CD4-positive, alpha-beta T cell (primary cell): Measurements from ENCODE around the gene CABLES2. TPM values are rescaled to one million over a fixed set of nuclear protein-coding genes. Genes with fewer than 3 reads are reported as not detected.

Experiments
- ATAC-seq: fragments of 200-7000 bp; cut with Tn5 transposase; one replicate; pipeline ENCODE4 v1.10.0; 2022; ENCODE audit warnings: mild to moderate bottlenecking; ENCODE audit not compliant: poor library complexity
- CTCF ChIA-PET: fragments of 350-600 bp; sonication (Branson Sonifier 250); formaldehyde crosslinking; loops from one replicate; lab custom pipeline; 2021; ENCODE audit warnings: antibody characterized with exemption, inconsistent platforms; lab: Charles Lee
- POLR2A ChIA-PET: fragments of 350-600 bp; sonication (Branson Sonifier 250); formaldehyde crosslinking; loops from one replicate; lab custom pipeline; 2021; ENCODE audit warnings: antibody characterized with exemption, inconsistent platforms; lab: Charles Lee
- DNase-seq, 14 experiments: peaks; one replicate each; pipeline ENCODE4 v3.0.0-alpha.2; 2013 to 2020; ENCODE audit warnings: mixed read lengths in 2 of 14
- H3K27ac ChIP-seq, 2 donors: one replicate each; pipeline versions ENCODE4 v1.5.1 to v1.7.0; 2013; ENCODE audit warnings: low read length in 2 of 2, low read depth in 1 of 2, mild to moderate bottlenecking in 1 of 2
- H3K27me3 ChIP-seq, 2 experiments: 1 replicate in 1 of 2; 2 replicates in 1 of 2; pipeline versions ENCODE4 v1.6.1 to v1.7.0; 2013; ENCODE audit warnings: low read length in 2 of 2, control low read depth in 1 of 2, mild to moderate bottlenecking in 1 of 2, moderate library complexity in 1 of 2; ENCODE audit not compliant: insufficient read depth in 2 of 2, control insufficient read depth in 1 of 2
- H3K36me3 ChIP-seq: one replicate; pipeline ENCODE4 v1.6.1; 2013; ENCODE audit warnings: low read length, control low read depth; ENCODE audit not compliant: insufficient read depth
- H3K4me1 ChIP-seq: one replicate; pipeline ENCODE4 v1.6.1; 2013; ENCODE audit warnings: low read length, control low read depth; ENCODE audit not compliant: insufficient read depth
- H3K4me3 ChIP-seq: one replicate; pipeline ENCODE4 v1.5.1; 2013; ENCODE audit warnings: mild to moderate bottlenecking, low read length, moderate library complexity
- H3K9me3 ChIP-seq, 2 experiments: 1 replicate in 1 of 2; 2 replicates in 1 of 2; pipeline versions ENCODE4 v1.6.1 to v1.7.0; 2013; ENCODE audit warnings: low read length in 2 of 2, mild to moderate bottlenecking in 2 of 2, control low read depth in 1 of 2, moderate library complexity in 1 of 2; ENCODE audit not compliant: control insufficient read depth in 1 of 2, insufficient read depth in 1 of 2
- H3K27ac Mint-ChIP-seq: one replicate; pipeline ENCODE4 v1.8.0; 2020; ENCODE audit warnings: mixed read lengths
- H3K27me3 Mint-ChIP-seq: one replicate; pipeline ENCODE4 v1.8.0; 2021; ENCODE audit warnings: mixed read lengths
- H3K36me3 Mint-ChIP-seq: one replicate; pipeline ENCODE4 v1.8.0; 2021; ENCODE audit warnings: low read depth, mixed read lengths
- H3K4me1 Mint-ChIP-seq: one replicate; pipeline ENCODE4 v1.8.0; 2021; ENCODE audit warnings: low read depth, mixed read lengths
- H3K4me3 Mint-ChIP-seq: one replicate; pipeline ENCODE4 v1.8.0; 2020; ENCODE audit warnings: mild to moderate bottlenecking, mixed read lengths
- H3K9me3 Mint-ChIP-seq: one replicate; pipeline ENCODE4 v1.8.0; 2020; ENCODE audit warnings: mixed read lengths
- CTCF ChIP-seq: fragments of 200-600 bp; IDR thresholded peaks from one replicate; pipeline ENCODE4 v1.8.0; 2022; ENCODE audit warnings: antibody characterized with exemption, mild to moderate bottlenecking
- intact Hi-C, 2 experiments: fragments of 100-400 bp; cut with DNase I in 1 of 2; cut with micrococcal nuclease in 1 of 2; formaldehyde crosslinking; loops; one replicate each; pipeline versions ENCODE4 v1.15.1 to v1.9.0; 2023 to 2025; cut with DNase I, micrococcal nuclease
- total RNA-seq, 174 experiments: library from RNA in 2 of 174; stranded (reverse) in 2 of 174; gene quantifications; one replicate each; pipeline ENCODE4 v1.2.3 and lab custom pipeline; 2021 to 2026

Gene CABLES2
- total RNA-seq, 2 experiments from 2014 or later, result 4.4 TPM

- DNase-seq, result no peak
- no peak for ATAC-seq
- peaks cover 5 to 8% of the 10 kb centered on the region in 2 experiments for H3K27me3 ChIP-seq
- intact Hi-C loops, result no loop called here
- H3K36me3 ChIP-seq, result no peaks in the 10 kb centered on the region
- no peaks in the 10 kb centered on the region for H3K4me1 ChIP-seq
- H3K4me1 Mint-ChIP-seq, result no peaks in the 10 kb centered on the region
- ChIA-PET CTCF (no interaction called here), POLR2A (no interaction called here)
- H3K27ac Mint-ChIP-seq, result no peak overlapping the region
- H3K9me3 Mint-ChIP-seq, result no peaks in the 10 kb centered on the region
- H3K4me3 ChIP-seq, result no peak overlapping the region
- no peak overlapping the region for H3K27ac ChIP-seq
- no peak overlapping the region for H3K4me3 Mint-ChIP-seq
- H3K9me3 ChIP-seq, result peaks cover 0 to 7% of the 10 kb centered on the region in 2 experiments
- no peak for TF ChIP-seq CTCF
- peaks cover 6% of the 10 kb centered on the region for H3K27me3 Mint-ChIP-seq
- H3K36me3 Mint-ChIP-seq, result no peaks in the 10 kb centered on the region
Measured at GRCh38 chr20:62358171-62359042, 48.7 kb downstream of the CABLES2 start.

- Mint-ChIP-seq H3K4me1 (no peaks in the 10 kb centered on the region), H3K27me3 (peaks cover 4% of the 10 kb centered on the region), H3K4me3 (no peak overlapping the region), H3K27ac (no peak overlapping the region), H3K36me3 (no peaks in the 10 kb centered on the region), H3K9me3 (no peaks in the 10 kb centered on the region)
- Histone ChIP-seq H3K36me3 (no peaks in the 10 kb centered on the region), H3K27me3 (peaks cover 5 to 8% of the 10 kb centered on the region in 2 experiments), H3K9me3 (peaks cover 0 to 7% of the 10 kb centered on the region in 2 experiments), H3K4me3 (no peak overlapping the region), H3K27ac (no peak overlapping the region), H3K4me1 (no peaks in the 10 kb centered on the region)
- CTCF ChIA-PET, result no interaction called here
- intact Hi-C loops, result no loop called here
- no peak for TF ChIP-seq CTCF
- ATAC-seq, result no peak
- POLR2A ChIA-PET, result no interaction called here
- DNase-seq, result no peak
Measured at GRCh38 chr20:62357681-62358080, 49.4 kb downstream of the CABLES2 start.

- ATAC-seq (no peak), DNase-seq (no peak)
- Mint-ChIP-seq H3K27me3 (no peaks in the 10 kb centered on the region), H3K4me1 (no peaks in the 10 kb centered on the region), H3K36me3 (no peaks in the 10 kb centered on the region), H3K27ac (no peak overlapping the region), H3K9me3 (no peaks in the 10 kb centered on the region), H3K4me3 (no peak overlapping the region)
- no peaks in the 10 kb centered on the region for H3K4me1 ChIP-seq
- intact Hi-C loops, result no loop called here
- no peaks in the 10 kb centered on the region for H3K36me3 ChIP-seq
- TF ChIP-seq CTCF, result no peak
- POLR2A ChIA-PET, result no interaction called here
- H3K27me3 ChIP-seq, result peaks cover 5 to 8% of the 10 kb centered on the region in 2 experiments
- no peak overlapping the region for H3K4me3 ChIP-seq
- H3K27ac ChIP-seq, result no peak overlapping the region
- CTCF ChIA-PET, result no interaction called here
- peaks cover 0 to 7% of the 10 kb centered on the region in 2 experiments for H3K9me3 ChIP-seq
Measured at GRCh38 chr20:62357187-62357667, 49.9 kb downstream of the CABLES2 start.
